Karpas-422 (cell line): Measurements from ENCODE around the gene TTYH3. TPM values are rescaled to one million over a fixed set of nuclear protein-coding genes. Genes with fewer than 3 reads are reported as not detected.

Source experiments
- DNase-seq: peaks from one replicate; pipeline ENCODE4 v3.0.0-alpha.2; 2015
- H2AFZ ChIP-seq: fragments of 200-600 bp; sonication (generic); 2 replicates; pipeline ENCODE4 v1.6.1; 2014; ENCODE audit warnings: antibody characterized with exemption, low read length, mixed read lengths
- H3K27ac ChIP-seq: fragments of 200-600 bp; sonication (generic); 2 replicates; pipeline ENCODE4 v1.5.1; 2014; ENCODE audit warnings: mild to moderate bottlenecking, low read length, moderate library complexity
- H3K27me3 ChIP-seq: fragments of 200-600 bp; sonication (generic); 2 replicates; pipeline ENCODE4 v1.6.1; 2014; ENCODE audit warnings: low read length, mixed read lengths
- H3K36me3 ChIP-seq: fragments of 200-600 bp; sonication (generic); 2 replicates; pipeline ENCODE4 v1.6.1; 2014; ENCODE audit warnings: low read length, mixed read lengths; ENCODE audit not compliant: insufficient read depth
- H3K4me1 ChIP-seq: fragments of 200-600 bp; sonication (generic); 2 replicates; pipeline ENCODE4 v1.6.1; 2014; ENCODE audit warnings: mild to moderate bottlenecking, low read length, mixed read lengths
- H3K4me2 ChIP-seq: fragments of 200-600 bp; sonication (generic); 2 replicates; pipeline ENCODE4 v1.6.1; 2014; ENCODE audit warnings: low read length, low read depth, mild to moderate bottlenecking; ENCODE audit not compliant: poor library complexity, severe bottlenecking
- H3K4me3 ChIP-seq: fragments of 200-600 bp; sonication (generic); 2 replicates; pipeline ENCODE4 v1.5.1; 2014; ENCODE audit warnings: mild to moderate bottlenecking, antibody characterized with exemption, low read length, mixed read lengths
- H3K79me2 ChIP-seq: fragments of 200-600 bp; sonication (generic); 2 replicates; pipeline ENCODE4 v1.6.1; 2014; ENCODE audit warnings: mild to moderate bottlenecking, low read length, mixed read lengths
- H3K9ac ChIP-seq: fragments of 200-600 bp; sonication (generic); 2 replicates; pipeline ENCODE4 v1.6.0; 2014; ENCODE audit warnings: low read length
- H3K9me2 ChIP-seq: fragments of 200-600 bp; sonication (generic), shearing (Covaris generic); replicated peaks from 2 replicates; pipeline ENCODE4 v1.6.0; 2014; ENCODE audit warnings: mild to moderate bottlenecking, low read length, moderate library complexity; ENCODE audit not compliant: insufficient read depth
- H3K9me3 ChIP-seq: fragments of 300-700, 200-600 bp; sonication (generic); 2 replicates; pipeline ENCODE4 v1.6.1; 2014; ENCODE audit warnings: low read length, mixed read lengths
- H4K20me1 ChIP-seq: fragments of 200-600 bp; sonication (generic); 2 replicates; pipeline ENCODE4 v1.6.1; 2014; ENCODE audit warnings: mild to moderate bottlenecking, antibody characterized with exemption, low read length, low read depth; ENCODE audit not compliant: insufficient read depth
- total RNA-seq: library from RNA; depleted of rRNA; stranded (reverse); fragments of >200 nt; shearing (Covaris generic); gene quantifications from 2 replicates; pipeline ENCODE4 v1.2.3, GENCODE V29; 2014; ENCODE audit warnings: low replicate concordance; rRNA removed

TTYH3 gene
- 0.37 and 0.87 TPM in 2 replicates for total RNA-seq

GRCh38 chr7:2631946-2632732 is at the start of gene TTYH3:
Gene TTYH3, plus strand, starts transcription at chr7:2631986. Its CDS starts 170 bp downstream, at chr7:2632156.
- Histone ChIP-seq H3K27me3 (no peaks in the 10 kb centered on the region), H3K9me3 (no peaks in the 10 kb centered on the region), H3K9me2 (no peaks in the 10 kb centered on the region), H3K36me3 (no peaks in the 10 kb centered on the region), H3K27ac (no peak within 1 kb of the TSS), H4K20me1 (peaks cover 11% of the 10 kb centered on the region; the same call in 1 of the 2 replicates), H2AFZ (no peak within 1 kb of the TSS; the same call in 1 of the 2 replicates), H3K4me1 (peaks cover 18% of the 10 kb centered on the region), H3K9ac (peak within 1 kb of the TSS; percentile 63), H3K4me2 (peak within 1 kb of the TSS; percentile 70), H3K4me3 (peak within 1 kb of the TSS; percentile 68), H3K79me2 (no peaks in the 10 kb centered on the region)
- no peak for DNase-seq

DNA sequence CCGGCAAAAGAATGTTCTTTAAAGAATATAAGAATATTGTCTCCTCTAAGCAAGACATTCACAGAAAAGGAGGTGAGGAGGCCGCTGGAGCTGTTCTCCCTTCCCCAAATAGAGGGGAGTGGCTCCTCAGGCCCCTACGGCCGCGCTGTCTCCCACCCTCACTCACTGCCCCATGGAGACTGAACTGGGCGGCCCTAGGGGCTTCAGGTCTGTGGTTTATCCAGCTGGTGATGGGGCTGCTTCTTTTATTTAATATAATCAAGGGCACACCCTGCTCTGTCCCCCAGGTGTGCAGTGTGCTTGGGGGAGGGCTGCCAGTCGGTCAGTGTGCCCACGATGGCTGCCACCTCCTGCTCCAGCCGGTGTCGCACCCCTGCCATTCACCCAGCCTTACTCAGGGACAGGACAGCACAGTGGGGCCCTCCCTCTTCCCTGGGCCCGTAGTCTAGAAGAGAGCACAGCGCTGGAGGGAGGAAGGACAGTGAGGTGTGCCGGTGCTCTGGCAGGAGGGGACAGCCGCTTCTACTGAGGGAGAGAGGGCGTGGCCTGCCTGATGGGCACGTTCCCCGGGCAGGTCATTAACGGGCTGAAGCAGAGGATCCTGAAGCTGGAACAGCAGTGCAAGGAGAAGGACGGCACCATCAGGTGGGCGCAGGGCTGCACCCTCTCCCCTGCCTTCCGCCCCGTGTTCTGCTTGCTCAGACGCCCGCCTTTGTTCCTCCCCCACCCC is 49.6 kb upstream of the TTYH3 start:
- H3K36me3 ChIP-seq, result no peaks in the 10 kb centered on the region
- no peak overlapping the region for H3K4me2 ChIP-seq
- no peak overlapping the region for H3K9ac ChIP-seq
- no peak overlapping the region for H3K27ac ChIP-seq
- no peaks in the 10 kb centered on the region for H3K4me1 ChIP-seq
- H3K9me3 ChIP-seq, result no peaks in the 10 kb centered on the region
- H3K4me3 ChIP-seq, result no peak overlapping the region
- H3K27me3 ChIP-seq, result no peaks in the 10 kb centered on the region
- no peak for DNase-seq
- H2AFZ ChIP-seq, result no peak overlapping the region
- no peaks in the 10 kb centered on the region for H4K20me1 ChIP-seq
- H3K9me2 ChIP-seq, result no peaks in the 10 kb centered on the region
- no peaks in the 10 kb centered on the region for H3K79me2 ChIP-seq

DNA sequence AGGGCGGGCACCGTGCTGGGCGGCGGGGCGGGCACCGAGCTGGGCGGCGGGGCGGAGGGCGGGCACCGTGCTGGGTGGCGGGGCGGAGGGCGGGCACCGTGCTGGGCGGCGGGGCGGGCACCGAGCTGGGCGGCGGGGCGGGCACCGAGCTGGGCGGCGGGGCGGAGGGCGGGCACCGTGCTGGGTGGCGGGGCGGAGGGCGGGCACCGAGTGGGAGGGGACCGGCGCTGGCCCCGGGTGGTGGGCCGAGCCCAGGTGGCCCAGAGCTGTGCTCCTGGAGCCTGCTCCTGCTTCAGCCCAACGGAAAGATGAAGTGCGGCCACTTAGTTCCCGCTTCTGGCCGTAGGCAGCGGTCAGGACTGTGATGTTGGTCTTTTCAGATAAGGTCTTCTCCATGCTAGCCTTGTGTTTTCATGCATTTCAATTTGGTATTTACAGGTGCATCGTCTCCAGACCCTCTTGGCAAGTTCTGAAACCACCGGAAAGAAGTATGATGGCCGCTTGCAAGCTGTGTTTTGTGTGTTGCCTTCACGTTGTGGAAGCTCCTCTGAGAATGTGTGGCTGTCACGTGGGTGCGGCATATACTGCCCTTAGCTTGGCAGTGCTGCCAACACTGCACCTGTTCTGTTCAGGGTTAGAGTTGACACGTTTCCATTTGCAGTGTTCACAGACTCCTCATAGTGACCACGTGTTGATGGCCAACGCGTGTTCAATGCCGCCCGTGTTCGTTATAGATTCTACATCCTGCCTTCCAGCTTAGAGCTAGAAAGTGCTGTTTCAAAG is 47.8 kb upstream of the TTYH3 start:
- Histone ChIP-seq H3K27ac (no peak overlapping the region), H3K9me3 (no peaks in the 10 kb centered on the region), H3K79me2 (no peaks in the 10 kb centered on the region), H2AFZ (no peak overlapping the region), H3K9ac (no peak overlapping the region), H3K36me3 (no peaks in the 10 kb centered on the region), H4K20me1 (no peaks in the 10 kb centered on the region), H3K9me2 (no peaks in the 10 kb centered on the region), H3K4me3 (no peak overlapping the region), H3K27me3 (no peaks in the 10 kb centered on the region), H3K4me2 (no peak overlapping the region), H3K4me1 (no peaks in the 10 kb centered on the region)
- no peak for DNase-seq

- no peaks in the 10 kb centered on the region for H3K27me3 ChIP-seq
- H3K9me3 ChIP-seq, result no peaks in the 10 kb centered on the region
- no peak overlapping the region for H3K9ac ChIP-seq
- H3K36me3 ChIP-seq, result no peaks in the 10 kb centered on the region
- no peaks in the 10 kb centered on the region for H3K9me2 ChIP-seq
- H3K27ac ChIP-seq, result no peak overlapping the region
- no peak overlapping the region for H2AFZ ChIP-seq
- H3K79me2 ChIP-seq, result no peaks in the 10 kb centered on the region
- no peak overlapping the region for H3K4me2 ChIP-seq
- no peak for DNase-seq
- no peaks in the 10 kb centered on the region for H3K4me1 ChIP-seq
- no peaks in the 10 kb centered on the region for H4K20me1 ChIP-seq
- no peak overlapping the region for H3K4me3 ChIP-seq
Observed at GRCh38 chr7:2585446-2585845, 46.3 kb upstream of the TTYH3 start.

- H3K79me2 ChIP-seq, result no peaks in the 10 kb centered on the region
- H3K4me2 ChIP-seq, result no peak overlapping the region
- no peak overlapping the region for H3K4me3 ChIP-seq
- no peak for DNase-seq
- no peaks in the 10 kb centered on the region for H4K20me1 ChIP-seq
- H3K36me3 ChIP-seq, result no peaks in the 10 kb centered on the region
- no peaks in the 10 kb centered on the region for H3K4me1 ChIP-seq
- no peaks in the 10 kb centered on the region for H3K9me3 ChIP-seq
- no peak overlapping the region for H3K9ac ChIP-seq
- H3K27me3 ChIP-seq, result no peaks in the 10 kb centered on the region
- no peaks in the 10 kb centered on the region for H3K9me2 ChIP-seq
- H3K27ac ChIP-seq, result no peak overlapping the region
- H2AFZ ChIP-seq, result no peak overlapping the region
Observed at GRCh38 chr7:2586326-2587020, 45.3 kb upstream of the TTYH3 start.

DNA sequence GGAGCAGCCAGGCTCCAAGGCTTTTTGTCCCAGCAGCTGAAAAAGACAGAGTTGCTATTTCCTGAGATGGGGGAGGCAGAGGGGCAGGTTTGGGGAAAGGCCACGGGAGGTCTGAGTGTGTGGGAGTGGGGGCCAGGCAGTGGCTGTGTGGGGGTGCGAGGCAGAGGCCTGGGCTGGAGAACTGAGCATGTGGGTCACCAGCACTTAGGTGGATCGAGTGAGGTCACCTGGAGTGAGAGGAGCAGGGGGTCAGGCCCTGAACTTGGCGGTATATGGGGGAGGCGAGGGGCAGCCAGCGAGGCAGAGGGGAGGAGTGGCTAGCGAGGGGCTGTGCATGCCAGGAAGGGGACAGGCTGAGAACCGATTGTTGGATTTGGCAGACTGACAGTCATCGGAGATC is 44.7 kb upstream of the TTYH3 start:
- Histone ChIP-seq H3K27me3 (no peaks in the 10 kb centered on the region), H4K20me1 (no peaks in the 10 kb centered on the region), H3K4me3 (no peak overlapping the region), H3K9ac (no peak overlapping the region), H3K4me2 (no peak overlapping the region), H3K27ac (no peak overlapping the region), H3K9me2 (no peaks in the 10 kb centered on the region), H2AFZ (no peak overlapping the region), H3K9me3 (no peaks in the 10 kb centered on the region), H3K79me2 (no peaks in the 10 kb centered on the region), H3K4me1 (no peaks in the 10 kb centered on the region), H3K36me3 (no peaks in the 10 kb centered on the region)
- no peak for DNase-seq

GRCh38 chr7:2587778-2588177 is 44.0 kb upstream of the TTYH3 start:
- Histone ChIP-seq H3K27ac (no peak overlapping the region), H3K9ac (no peak overlapping the region), H3K36me3 (no peaks in the 10 kb centered on the region), H3K4me3 (no peak overlapping the region), H3K27me3 (no peaks in the 10 kb centered on the region), H4K20me1 (no peaks in the 10 kb centered on the region), H3K4me1 (no peaks in the 10 kb centered on the region), H3K9me3 (no peaks in the 10 kb centered on the region), H3K9me2 (no peaks in the 10 kb centered on the region), H3K4me2 (no peak overlapping the region), H3K79me2 (no peaks in the 10 kb centered on the region), H2AFZ (no peak overlapping the region)
- no peak for DNase-seq
